Activated CD8-positive, alpha-beta memory T cell treated with anti-CD3 and anti-CD28 coated beads, Interleukin-2, amount 50 U/mL, for 24 hours (primary cell): ENCODE data around the gene NFYC.

Experiments
- DNase-seq: peaks from one replicate; pipeline ENCODE4 v3.0.0-alpha.2; 2020; ENCODE audit errors: extremely low read depth

NFYC gene

DNA sequence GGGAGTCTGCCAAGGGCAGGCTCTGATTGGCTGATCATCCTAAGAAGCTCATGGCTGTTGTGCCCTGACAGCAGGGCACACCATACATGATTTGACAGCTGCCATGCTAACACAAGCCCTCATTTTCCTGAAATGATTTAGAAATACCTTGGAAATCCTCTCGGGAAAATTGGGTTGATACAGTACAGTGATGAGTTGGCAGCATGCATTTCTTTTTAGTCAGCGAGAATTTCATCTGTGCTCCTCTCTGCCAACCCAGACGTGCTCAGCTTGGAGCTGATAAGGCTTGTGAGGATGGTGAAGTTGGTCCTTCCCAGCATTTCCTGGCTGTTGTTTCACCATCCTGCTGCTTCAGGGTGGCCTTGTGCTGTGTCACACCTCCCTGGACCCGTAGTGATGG is 69.5 kb downstream of the NFYC start:
- no peak for DNase-seq

DNA sequence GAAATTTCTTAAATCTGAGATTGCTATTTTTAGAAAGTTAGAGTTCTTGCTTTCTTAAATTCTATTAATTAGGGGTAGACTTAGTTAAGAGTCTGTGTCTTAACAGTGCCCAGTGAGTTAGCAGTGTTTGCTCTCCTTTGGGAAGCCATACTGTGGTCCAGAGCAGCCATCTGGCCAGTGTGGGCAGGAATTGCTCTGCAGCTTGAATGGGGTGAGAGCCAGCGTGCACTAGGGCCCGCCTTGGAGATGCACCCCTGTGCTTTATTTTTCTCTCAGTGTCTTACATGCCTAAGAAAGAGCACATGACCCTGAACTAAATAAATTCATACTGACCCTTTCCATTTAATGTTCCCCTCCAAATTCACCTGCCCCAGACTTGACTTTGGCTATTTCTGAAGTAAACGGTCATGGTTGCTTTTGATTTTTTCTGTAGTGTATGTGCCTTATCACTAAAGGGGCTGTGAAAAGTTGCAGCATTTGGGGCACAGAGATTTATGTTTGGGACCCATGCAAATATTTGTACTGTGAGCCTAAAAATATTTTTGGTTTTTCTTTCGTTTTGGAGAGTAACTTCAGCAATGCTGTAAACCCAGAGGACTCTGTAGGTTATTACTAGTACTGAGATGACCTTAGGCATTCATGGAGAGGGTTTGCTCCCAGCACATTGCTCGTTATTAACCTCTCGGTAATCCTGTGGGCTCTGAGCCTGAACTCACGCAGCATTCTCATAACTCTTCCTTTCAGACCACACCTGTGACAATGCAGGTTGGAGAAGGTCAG is 70.8 kb downstream of the NFYC start:
- DNase-seq: no peak

DNA sequence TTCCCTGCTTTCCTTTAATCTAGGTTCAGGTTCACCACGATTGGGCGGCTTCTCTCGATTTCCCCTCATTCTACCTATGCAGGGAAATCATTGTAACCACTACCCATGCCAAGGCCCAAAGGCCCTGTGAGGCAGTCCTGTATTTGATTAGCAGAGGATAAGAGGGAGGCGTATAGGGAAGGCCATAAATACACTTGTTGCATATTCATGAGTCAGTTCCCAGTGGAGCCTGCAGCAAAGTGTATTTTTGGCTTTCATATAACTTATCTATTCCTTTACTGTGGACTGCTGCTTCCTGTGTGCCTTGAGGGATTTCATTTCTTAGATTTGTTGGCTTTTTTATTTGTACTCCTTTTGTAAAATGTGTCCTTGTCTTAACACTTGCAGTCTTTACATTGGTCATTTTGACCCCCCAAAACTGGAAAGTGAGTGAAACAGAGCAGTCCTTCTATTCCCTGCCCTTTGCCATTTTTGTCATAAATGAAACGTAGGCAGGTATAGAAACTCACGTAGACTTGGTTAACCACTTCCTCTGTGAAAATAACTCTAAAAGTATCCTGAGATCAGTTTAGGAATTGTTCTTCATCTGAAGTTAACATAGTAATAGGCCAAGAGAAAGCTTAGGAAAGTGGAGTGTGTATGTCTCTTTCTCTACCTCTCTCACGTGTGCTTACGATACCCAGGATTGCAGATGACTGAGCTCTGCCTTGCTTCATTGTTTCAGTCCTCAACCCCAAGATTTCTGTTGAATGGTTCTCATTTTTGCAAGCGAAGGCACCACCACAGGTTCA is 72.4 kb downstream of the NFYC start:
- DNase-seq: no peak

DNA sequence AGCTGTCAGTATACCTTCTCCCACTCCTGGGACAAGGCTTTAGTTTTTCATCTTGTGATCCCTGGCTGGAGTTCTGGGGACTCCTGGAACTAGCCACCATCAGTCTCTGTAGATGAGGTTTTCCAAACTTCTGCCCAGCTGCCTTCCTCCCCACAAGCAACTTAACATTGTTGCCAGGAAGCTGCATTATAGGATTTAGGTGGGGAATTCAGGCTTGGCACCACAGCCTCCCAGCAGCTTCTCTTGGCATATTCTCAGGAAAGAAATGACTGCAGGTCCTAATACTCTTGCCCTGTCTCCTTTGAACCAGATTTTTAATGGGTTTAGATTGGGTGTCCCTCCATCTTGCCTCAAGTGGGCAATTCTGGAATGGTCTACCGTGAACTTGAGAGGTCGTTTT is 73.5 kb downstream of the NFYC start:
- no peak for DNase-seq

DNA sequence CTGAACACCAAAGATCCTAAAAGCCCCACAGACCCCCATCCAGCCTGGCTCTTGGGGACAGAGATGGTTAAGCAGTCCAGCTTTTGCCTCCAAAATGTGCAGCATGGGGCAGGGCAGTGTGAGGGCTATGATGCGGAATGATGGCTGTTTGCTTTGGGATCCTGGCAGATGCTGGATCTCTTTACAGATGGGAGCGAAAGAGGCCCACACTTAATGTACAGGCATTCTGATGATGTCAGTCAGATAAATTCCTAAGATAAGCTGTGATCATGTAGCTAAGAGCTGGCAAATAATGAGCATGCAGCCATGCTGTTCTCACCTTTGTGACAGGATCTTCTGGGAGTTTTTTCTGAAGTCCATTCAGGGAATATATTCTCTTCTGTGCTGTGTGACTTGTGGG is 74.5 kb downstream of the NFYC start:
- no peak for DNase-seq

DNA sequence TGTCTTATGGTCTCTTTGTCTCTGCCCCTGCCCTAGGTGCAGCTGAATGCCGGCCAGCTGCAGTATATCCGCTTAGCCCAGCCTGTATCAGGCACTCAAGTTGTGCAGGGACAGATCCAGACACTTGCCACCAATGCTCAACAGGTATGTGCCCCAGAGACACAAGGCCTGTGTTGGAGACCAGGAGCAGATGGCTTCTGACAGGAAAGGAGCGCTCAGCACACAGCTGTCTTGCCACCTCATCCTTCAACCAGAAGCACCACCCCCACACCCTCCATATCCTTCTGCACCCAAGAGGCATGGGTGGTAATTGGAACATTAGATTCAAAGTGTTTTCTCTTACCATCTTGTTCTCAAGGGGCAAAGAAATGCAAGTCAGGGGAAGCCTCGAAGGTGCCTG is 75.1 kb downstream of the NFYC start:
- no peak for DNase-seq

DNA sequence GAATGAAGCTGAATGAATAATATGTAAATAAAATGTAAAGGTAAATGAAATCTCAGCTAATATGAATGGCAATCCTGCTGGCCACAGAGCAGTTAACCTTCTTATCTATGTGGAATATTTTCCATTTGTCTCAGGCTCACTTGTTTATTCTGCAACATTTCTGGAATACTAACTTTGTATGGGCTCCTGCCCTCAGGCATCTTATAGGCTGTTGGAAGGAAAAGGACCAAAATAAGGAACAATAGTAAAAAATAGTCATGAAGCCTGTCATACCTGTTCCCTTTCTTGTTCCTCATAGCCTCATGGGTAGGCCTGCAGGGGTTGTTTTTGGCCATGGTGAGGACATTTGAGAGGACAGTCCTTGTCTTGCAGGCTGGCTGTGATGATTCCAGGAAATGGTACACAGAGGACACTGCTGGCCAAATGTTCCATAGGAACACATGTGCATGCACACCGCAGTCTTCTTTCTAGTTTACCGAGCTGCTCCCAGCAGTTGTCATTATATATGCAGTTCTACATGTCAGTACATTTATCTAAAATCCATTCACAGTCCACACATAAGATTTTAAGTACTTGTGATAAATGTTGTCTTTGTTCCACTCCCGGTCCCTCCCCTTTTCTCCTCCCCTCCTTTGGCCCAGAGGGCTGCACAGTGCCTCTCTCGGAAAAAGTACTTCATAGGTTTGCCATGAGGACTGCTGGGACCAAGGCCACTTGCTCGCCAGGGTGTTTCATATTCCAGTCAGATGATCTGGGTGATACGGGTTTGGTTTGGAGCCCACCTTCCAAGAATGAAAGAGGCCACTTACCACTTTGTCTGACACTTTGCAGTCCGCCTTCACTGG is 76.9 kb downstream of the NFYC start:
- no peak for DNase-seq

DNA sequence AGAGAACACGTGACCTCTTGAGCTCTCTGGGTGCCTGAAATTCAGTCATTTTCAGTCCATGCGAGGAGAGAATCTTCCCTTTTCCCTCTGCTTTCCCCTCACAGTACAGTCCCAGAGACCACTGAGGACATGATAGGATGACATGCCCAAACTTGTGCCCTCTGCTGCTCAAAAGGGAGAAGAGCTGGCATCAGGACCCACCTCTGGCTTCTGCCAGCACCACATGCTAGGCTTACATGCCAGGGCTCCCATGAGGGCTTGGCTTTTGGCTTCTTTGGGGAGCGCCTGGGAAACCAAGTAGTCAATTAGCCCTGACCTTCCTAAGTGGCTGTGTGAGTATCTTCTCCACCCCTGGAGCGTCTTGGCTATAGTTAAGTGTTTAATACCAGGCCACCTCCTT is 78.3 kb downstream of the NFYC start:
- DNase-seq: no peak

DNA sequence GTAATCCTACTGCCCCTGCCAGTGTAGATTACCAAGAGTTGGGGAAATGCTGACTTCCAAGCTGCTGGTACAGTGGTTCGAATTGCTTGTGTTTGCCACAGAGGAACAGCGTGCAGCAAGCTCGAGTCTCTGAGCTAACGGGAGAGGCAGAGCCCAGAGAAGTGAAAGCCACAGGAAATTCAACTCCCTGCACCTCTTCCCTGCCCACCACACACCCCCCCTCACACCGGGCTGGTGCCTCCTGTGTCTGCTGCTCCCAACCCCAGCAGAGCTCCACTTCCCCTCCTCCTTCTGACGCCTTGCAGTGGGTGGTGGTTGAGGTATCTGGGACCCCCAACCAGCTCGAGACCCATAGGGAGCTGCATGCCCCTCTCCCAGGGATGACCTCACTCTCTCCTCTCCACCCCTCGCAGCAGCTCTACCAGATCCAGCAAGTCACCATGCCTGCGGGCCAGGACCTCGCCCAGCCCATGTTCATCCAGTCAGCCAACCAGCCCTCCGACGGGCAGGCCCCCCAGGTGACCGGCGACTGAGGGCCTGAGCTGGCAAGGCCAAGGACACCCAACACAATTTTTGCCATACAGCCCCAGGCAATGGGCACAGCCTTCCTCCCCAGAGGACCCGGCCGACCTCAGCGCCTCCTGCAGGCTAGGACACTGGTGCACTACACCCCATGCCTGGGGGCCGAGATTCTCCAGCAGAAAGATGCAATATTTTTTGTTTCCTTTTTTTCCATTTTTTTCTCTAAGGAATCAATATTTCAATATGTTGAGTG is 79.0 kb downstream of the NFYC start:
- DNase-seq: no peak

DNA sequence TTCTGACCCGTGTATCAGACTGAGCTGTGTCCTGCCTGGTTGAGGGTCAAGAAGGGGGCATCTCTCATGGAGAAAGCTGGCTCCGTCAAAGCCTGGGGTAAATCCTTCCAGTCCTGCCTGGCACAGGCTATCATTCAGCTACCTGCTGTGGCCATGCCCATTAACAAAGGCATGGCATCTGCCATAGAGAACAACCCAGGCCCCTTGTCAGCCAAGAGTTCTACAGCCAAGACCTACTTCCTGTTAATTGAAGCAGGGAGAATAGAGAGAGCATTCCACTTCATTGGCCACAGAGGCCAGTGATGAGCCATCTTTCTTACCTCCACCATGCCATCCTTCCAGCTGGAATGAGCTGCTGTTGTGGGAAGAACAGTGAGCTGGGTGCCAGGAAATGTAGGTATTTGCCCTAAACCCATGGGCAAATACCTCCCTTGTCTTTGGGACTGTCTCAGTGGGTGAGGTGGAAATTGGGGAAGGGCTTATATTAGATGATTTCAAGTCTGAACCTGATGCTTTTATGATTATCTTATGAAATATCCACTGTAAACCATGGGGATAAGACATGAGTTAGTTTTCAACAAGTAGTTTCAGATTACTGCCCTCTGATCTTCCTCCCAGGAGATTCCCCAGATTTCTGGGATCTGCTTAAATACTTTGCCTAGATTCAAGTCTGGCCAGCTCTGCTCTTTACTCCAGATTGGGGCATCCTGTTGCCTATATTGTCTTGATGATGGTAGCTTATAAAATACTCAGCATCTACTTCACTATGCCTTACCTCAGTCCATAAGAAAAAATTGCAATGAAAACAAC is 80.8 kb downstream of the NFYC start:
- no peak for DNase-seq

DNA sequence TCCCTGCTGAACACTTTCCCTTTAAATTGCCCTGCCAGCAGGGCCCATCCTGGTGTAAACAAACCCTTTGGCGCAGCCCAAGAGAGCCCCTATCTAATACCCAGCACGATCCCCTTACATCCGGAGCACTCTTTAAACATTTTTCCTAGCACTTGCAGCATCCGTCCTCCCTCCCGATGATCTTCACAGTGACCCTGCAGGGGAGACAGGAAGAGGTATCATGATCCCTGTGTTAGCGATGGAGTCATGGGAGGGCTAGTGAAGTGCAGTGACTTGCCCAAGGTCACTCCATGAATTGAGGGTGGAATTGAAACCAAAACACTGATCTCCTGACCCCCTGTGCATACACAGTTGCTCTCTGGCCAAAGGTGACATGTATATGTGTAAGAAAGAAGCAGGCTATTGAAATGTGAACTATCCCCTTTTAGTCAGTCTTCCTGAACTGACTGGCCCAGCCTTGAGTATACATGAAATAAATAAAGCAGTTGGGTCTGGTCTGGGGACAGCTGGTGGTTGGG is 82.3 kb downstream of the NFYC start:
- no peak for DNase-seq

DNA sequence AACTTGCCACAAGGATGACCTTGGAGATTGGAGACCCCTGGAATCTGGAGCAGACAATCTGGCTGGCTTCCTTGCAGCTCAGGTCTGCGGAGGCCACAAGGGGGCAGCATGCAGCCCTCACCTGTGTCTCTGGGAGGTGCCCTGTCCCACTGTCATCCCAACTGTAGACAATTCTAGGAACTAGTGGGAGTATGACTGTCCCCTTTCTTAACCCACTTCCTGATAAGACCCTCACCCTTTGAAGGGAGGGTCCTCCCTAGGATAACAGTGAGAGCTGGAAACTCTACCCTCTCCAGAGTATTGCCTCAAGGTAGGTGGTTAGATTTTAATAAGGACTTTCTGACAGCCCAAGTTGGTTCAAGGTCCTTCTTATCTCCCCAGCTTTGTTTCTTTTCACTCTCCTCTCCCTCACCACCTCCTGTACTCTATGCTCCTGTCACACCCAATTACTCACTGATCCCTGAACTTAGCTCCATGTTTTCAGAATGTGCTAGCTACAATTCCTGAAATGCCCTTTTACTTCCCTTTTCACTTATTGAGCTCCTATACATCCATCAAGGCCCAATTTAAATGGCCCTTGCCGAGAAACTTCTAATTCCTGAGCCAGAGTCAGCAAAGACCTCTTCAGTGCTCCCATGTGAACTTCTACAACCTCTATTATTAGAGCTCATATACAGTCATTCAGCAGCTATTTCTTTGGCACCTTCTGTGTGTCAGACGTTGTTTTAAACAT is 82.9 kb downstream of the NFYC start:
- peak; percentile 23 for DNase-seq

DNA sequence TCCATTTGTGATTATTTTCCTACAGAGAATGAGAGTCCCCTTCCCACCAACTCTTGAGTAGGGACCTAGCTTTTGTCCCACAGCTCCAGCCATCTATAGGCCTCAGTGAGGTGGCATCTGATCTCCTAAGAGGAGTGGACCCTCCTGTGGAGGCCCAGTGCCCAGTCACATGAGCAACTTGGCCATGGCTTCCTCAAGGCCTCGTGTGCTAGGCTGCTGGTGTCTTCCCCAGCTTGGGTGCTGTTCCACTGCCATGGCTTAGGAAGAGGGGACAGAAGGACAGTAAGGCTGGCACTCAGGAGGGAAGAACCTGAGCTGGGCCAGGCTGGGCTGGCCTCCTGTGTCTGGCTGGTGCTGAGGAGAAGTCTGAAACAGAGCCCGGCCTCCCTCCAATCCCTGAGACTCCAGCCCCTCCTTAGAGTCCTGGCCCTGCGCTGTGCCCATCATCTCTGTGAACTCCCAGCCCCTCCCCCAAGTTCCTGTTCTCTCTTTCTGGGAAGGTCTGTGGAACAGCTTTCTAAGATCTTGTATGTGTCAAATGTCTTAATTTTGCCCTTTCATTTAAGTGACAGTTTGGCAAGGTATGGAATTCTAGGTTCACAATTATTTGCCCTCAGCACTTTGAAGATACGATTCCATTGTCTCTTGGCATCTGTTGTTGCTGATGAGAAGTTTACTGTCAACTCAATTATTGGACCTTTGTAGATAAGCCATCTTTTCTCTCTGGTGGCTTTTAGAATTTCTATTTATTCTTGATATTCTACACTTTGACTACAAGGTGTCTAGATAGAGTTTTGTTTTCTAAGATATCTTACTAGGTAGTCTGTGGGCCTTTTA is 85.0 kb downstream of the NFYC start:
- no peak for DNase-seq

DNA sequence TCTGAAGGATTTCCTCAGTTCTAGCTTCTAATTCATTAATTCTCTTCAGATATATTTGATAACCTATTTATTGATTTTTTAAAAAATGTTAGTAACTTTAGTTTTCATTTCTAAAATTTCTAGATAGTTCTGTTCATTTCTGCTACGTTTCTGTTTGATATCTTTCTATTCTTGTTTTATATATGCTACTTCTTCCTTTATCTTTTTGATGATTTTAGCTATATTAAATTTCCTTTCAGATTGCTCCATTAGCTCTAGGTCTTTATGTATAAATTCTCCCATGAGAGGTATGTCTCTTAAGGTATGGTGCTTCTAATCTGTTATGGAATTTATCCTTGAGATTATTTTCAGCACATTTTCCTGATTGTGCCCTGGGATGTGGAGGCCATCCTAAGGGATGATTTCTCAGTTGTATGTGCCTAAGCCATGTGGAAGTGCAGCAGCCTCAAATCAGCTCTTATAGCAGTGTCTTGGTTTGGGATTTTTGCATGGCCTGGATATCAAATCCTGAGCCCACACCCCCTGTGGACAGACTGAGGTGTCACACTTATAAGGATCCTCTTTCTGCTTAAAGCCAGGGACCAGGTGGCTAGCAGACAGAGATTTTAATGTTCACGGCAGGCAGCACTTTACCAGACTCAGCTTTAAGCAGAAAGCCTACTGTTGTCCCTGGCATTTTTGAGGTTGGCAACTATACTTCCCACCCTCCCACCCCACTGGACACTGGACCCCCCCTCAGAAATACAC is 85.9 kb downstream of the NFYC start:
- no peak for DNase-seq

DNA sequence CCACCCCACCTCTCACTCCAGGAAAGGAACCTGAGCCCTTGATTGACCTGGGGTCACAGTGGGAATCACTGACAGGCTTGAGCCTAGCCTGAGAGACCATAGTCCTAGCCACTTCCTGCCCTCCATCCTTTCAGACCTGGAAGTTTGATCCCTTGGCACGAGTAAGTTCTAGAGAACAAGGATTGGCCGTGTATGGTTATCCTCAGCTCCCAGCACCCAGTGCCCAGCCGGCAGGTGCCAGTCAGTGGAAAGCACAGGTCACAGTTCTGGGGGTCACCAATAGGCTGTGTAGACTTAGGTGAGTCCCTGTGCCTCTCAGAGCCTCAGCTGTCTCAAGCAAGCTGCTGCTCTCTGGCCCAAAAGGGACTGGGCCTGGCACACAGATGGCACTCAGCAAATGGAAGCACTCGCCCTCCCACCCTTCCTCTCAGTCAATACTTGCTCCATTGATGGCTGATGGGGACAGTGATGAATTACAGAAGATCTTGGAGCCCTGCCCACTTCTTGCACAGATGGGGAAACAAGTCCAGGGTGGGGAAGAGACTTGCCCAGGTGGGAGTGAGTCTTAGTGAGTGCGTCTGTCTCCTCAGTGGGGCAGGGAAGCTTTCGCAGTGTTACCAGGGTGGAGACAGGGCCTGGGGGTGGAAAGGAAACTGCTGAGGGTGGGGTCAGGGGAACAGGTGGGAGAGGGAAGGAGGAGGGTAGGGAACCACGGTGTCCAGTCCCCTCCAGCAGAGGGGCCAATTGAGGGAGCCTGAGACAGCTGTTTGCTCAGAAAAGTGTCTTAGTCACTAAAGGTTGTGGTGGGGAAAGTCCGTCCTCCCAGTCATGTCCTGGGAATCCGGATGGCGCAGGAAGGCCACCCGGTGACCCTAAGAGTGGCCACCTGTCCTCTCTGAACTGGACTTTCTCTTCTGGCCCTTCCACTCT is 89.4 kb downstream of the NFYC start:
- no peak for DNase-seq

DNA sequence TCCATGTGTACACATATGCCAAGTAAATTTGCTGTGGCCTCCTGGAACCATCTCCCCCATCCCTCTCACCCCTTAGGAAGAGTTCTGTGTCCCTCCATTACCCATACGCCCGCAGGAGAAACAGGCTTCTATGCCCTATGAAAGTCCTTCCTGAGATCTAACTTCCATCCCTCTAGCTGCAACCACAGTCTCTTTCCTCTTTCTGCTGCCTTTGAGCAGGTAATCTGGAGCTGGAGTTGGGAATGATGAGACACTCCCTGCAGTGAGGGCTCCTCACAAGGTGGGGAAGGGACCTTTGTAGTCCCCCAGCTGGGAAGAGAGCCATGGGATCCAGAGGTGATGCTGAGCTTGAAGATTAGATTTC is 90.1 kb downstream of the NFYC start:
- no peak for DNase-seq

DNA sequence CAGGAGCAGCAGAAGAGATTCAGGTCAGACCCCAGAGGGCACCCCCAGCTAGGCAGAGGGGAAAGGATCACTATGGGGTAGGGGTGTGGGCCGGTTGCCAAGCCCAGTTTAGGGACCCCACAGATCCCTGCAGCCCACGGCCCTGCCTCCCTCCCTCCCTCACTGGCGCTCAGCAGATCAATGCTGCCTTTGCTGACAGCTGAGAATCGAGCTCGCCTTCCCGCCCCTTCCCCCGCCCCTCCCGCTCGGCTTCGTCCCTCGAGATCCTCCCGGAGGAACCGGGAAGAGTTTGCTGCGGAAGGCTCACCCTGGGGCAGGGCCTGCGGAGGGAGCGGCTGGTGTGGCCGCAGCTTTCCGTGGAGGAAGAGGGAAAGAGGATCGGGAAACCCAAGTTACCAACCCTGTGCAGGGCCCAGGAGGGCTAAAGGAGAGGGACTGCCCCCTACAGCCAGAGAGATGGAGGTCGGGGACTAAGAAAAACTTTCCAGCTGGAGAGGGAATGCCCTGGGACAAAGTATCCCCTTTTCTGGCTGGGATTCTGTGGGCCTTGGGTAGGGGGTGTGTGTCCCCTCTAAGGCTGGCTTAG is 91.0 kb downstream of the NFYC start:
- DNase-seq: no peak
